OCI-LY3 (cell line): ENCODE results near the gene NDUFA3.

Experiments used
- CTCF ChIP-seq: fragments of 200-600, 300-600 bp; sonication (generic); IDR thresholded peaks from 2 replicates; pipeline ENCODE4 v1.5.1; 2014; ENCODE audit warnings: antibody characterized with exemption, low read length, low read depth
- EZH2phosphoT487 ChIP-seq: fragments of 200-600 bp; shearing (Covaris generic); IDR thresholded peaks from 2 replicates; pipeline ENCODE4 v1.6.1; 2018; ENCODE audit warnings: antibody characterized with exemption, mixed run types, low read depth

- TF ChIP-seq CTCF (no peak), EZH2phosphoT487 (no peak)
Observed at GRCh38 chr19:54155694-54156093, 53.0 kb downstream of the NDUFA3 start.
